Transverse colon (tissue), 4 donors: ENCODE results near the gene SESN3. TPM values are rescaled to one million over a fixed set of nuclear protein-coding genes. Genes with fewer than 3 reads are reported as not detected.

Experiments used
- DNase-seq: peaks from one replicate; pipeline ENCODE4 v3.0.0-alpha.2; 2019
- H3K27ac ChIP-seq, 4 donors: fragments of 200-600 bp; sonication (generic); 2 replicates each; pipeline ENCODE4 v1.5.1; 2016 to 2018; ENCODE audit warnings: inconsistent platforms in 4 of 4
- H3K27me3 ChIP-seq: fragments of 200-600 bp; sonication (generic); 2 replicates; pipeline ENCODE4 v1.5.1; 2017; ENCODE audit warnings: inconsistent platforms
- H3K36me3 ChIP-seq, 4 donors: fragments of 200-600 bp; sonication (generic); 2 replicates each; pipeline ENCODE4 v1.5.1; 2017 to 2019; ENCODE audit warnings: inconsistent platforms in 4 of 4
- H3K4me1 ChIP-seq, 4 donors: fragments of 200-600 bp; sonication (generic); 2 replicates each; pipeline ENCODE4 v1.5.1; 2017 to 2020; ENCODE audit warnings: inconsistent platforms in 4 of 4
- H3K4me3 ChIP-seq, 4 donors: fragments of 200-600 bp; sonication (generic); 1 replicate in 1 of 4; 2 replicates in 3 of 4; pipeline versions ENCODE4 v1.5.1 to v1.6.1; 2017 to 2019; ENCODE audit warnings: inconsistent platforms in 4 of 4
- H3K9me3 ChIP-seq, 2 donors: fragments of 200-600 bp; sonication (generic); 2 replicates each; pipeline ENCODE4 v1.5.1; 2017 to 2019; ENCODE audit warnings: inconsistent platforms in 2 of 2
- CTCF ChIP-seq, 5 experiments: fragments of 200-600 bp in 3 of 5; fragments of 450-650 bp in 2 of 5; sonication (generic) in 3 of 5; IDR thresholded peaks; 1 replicate in 2 of 5; 2 replicates in 3 of 5; pipeline ENCODE4 v1.5.1; 2016 to 2017; ENCODE audit warnings: antibody characterized with exemption in 5 of 5, inconsistent platforms in 3 of 5, mild to moderate bottlenecking in 2 of 5, moderate library complexity in 1 of 5
- EP300 ChIP-seq: sonication (generic); formaldehyde crosslinking; IDR thresholded peaks from one replicate; pipeline ENCODE4 v1.6.1; 2017; ENCODE audit warnings: antibody characterized with exemption, low read depth
- POLR2A ChIP-seq: fragments of 450-650 bp; IDR thresholded peaks from one replicate; pipeline ENCODE4 v1.6.1; 2016; ENCODE audit warnings: antibody characterized with exemption, mild to moderate bottlenecking, moderate library complexity
- POLR2AphosphoS5 ChIP-seq, 3 donors: sonication (generic); formaldehyde crosslinking; IDR thresholded peaks; one replicate each; pipeline ENCODE4 v1.6.1; 2016; ENCODE audit warnings: antibody characterized with exemption in 3 of 3
- WGBS, 2 donors: methylation state at CpG; one replicate each; pipeline ENCODE4 v1.1.5; 2018; ENCODE audit warnings: low coverage in 1 of 2; 5-methylcytosine and 5-hydroxymethylcytosine counted together
- in situ Hi-C, 4 donors: fragments of 200-750 bp; cut with MboI; loops; one replicate each; pipeline versions ENCODE4 v1.15.0 to v1.15.1; 2017; ENCODE audit warnings: low sequenced_read_pairs in 3 of 4, low pct_ligation_motif_present in 1 of 4, low pct_unique_long_range_greater_than_20kb in 1 of 4
- intact Hi-C: fragments of 100-400 bp; cut with DNase I; formaldehyde crosslinking; loops from one replicate; pipeline ENCODE4 v1.15.1; 2023; ENCODE audit warnings: low total_unique reads
- total RNA-seq, 4 donors: library from RNA; depleted of rRNA; stranded (reverse); fragments of >200 nt; gene quantifications; one replicate each; pipeline ENCODE4 v1.1.0, GENCODE V29; 2016

Gene SESN3
- total RNA-seq, 4 donors from 2014 or later = 3.4 to 16.8 (median 11.0) TPM

GRCh38 chr11:95132956-95133355, 98.0 kb downstream of the SESN3 start:
- intact Hi-C loops = no loop called here
- DNase-seq = peak; percentile 50
- no peaks in the 10 kb centered on the region for H3K9me3 ChIP-seq
- peaks cover 0 to 11% (median 0%) of the 10 kb centered on the region in 4 donors for H3K36me3 ChIP-seq
- TF ChIP-seq POLR2AphosphoS5 (IDR thresholded peaks at IDR 0.05) = no peak
- TF ChIP-seq CTCF (IDR thresholded peaks at IDR 0.05) = no peak
- TF ChIP-seq POLR2A = no peak
- no peak for TF ChIP-seq EP300
- H3K27me3 ChIP-seq = no peaks in the 10 kb centered on the region
- H3K4me1 ChIP-seq = peaks cover 0 to 12% (median 3%) of the 10 kb centered on the region in 4 donors
- 40 to 51% methylated on average over 1 to 2 of the region's 2 CpGs for WGBS, 2 donors
- no peak overlapping the region for H3K4me3 ChIP-seq
- in situ Hi-C loops = loop anchor here in 1 of 4 donors (25.0 kb wide), 1 partner anchor 146 kb away; no protein-coding TSS in a partner anchor
- no peak overlapping the region for H3K27ac ChIP-seq

GRCh38 chr11:95128602-95129001, 102.4 kb downstream of the SESN3 start:
- H3K36me3 ChIP-seq = peaks cover 0 to 11% (median 0%) of the 10 kb centered on the region in 4 donors
- DNase-seq = no peak
- intact Hi-C loops = no loop called here
- 43 to 89% methylated on average over 1 to 3 of the region's 3 CpGs for WGBS, 2 donors
- TF ChIP-seq CTCF (IDR thresholded peaks at IDR 0.05) (no peak), EP300 (no peak), POLR2A (no peak)
- H3K9me3 ChIP-seq = no peaks in the 10 kb centered on the region
- H3K27me3 ChIP-seq = no peaks in the 10 kb centered on the region
- in situ Hi-C loops = loop anchor here in 1 of 4 donors (25.0 kb wide), 1 partner anchor 141 kb away; no protein-coding TSS in a partner anchor
- no peak overlapping the region for H3K27ac ChIP-seq
- H3K4me1 ChIP-seq = peaks cover 0 to 7% (median 0%) of the 10 kb centered on the region in 4 donors
- no peak overlapping the region for H3K4me3 ChIP-seq

- Histone ChIP-seq H3K36me3 (peaks cover 0 to 2% (median 0%) of the 10 kb centered on the region in 4 donors), H3K4me3 (no peak overlapping the region), H3K9me3 (no peaks in the 10 kb centered on the region), H3K27me3 (no peaks in the 10 kb centered on the region), H3K27ac (no peak overlapping the region), H3K4me1 (no peaks in the 10 kb centered on the region)
- 75 to 80% methylated on average over 2 to 3 of the region's 3 CpGs for WGBS, 2 donors
- intact Hi-C loops (no loop called here), in situ Hi-C loops (no loop called here)
- no peak for DNase-seq
- TF ChIP-seq POLR2A (no peak), POLR2AphosphoS5 (IDR thresholded peaks at IDR 0.05) (no peak), CTCF (IDR thresholded peaks at IDR 0.05) (no peak), EP300 (no peak)
Measured at GRCh38 chr11:95123556-95123955, 107.4 kb downstream of the SESN3 start.

GRCh38 chr11:95121698-95122097, 109.3 kb downstream of the SESN3 start:
- Histone ChIP-seq H3K4me3 (no peak overlapping the region), H3K27me3 (no peaks in the 10 kb centered on the region), H3K36me3 (no peaks in the 10 kb centered on the region), H3K4me1 (no peaks in the 10 kb centered on the region), H3K9me3 (peaks cover 0 to 4% of the 10 kb centered on the region in 2 donors), H3K27ac (no peak overlapping the region)
- DNase-seq = no peak
- intact Hi-C loops = no loop called here
- TF ChIP-seq EP300 (no peak), CTCF (IDR thresholded peaks at IDR 0.05) (no peak), POLR2A (no peak), POLR2AphosphoS5 (IDR thresholded peaks at IDR 0.05) (no peak)
- in situ Hi-C loops = no loop called here
- WGBS, 2 donors = 94 to 96% methylated on average over 1 of the region's 1 CpG
